Mesothelial cell of epicardium (in vitro differentiated cells): ENCODE measurements around the gene SERGEF. TPM values are rescaled to one million over a fixed set of nuclear protein-coding genes. Genes with fewer than 3 reads are reported as not detected.

Source experiments
- DNase-seq, 2 experiments: peaks; one replicate each; pipeline ENCODE4 v3.0.0; 2021; ENCODE audit warnings: low spot score in 2 of 2; ENCODE audit not compliant: unreplicated experiment in 2 of 2
- H3K27ac Mint-ChIP-seq: 2 replicates; pipeline ENCODE4 v1.8.0; 2021; ENCODE audit warnings: mixed read lengths
- H3K27me3 Mint-ChIP-seq: 2 replicates; pipeline ENCODE4 v1.8.0; 2021; ENCODE audit warnings: low read depth, mixed read lengths
- H3K36me3 Mint-ChIP-seq: 2 replicates; pipeline ENCODE4 v1.8.0; 2021; ENCODE audit warnings: mixed read lengths
- H3K4me1 Mint-ChIP-seq: 2 replicates; pipeline ENCODE4 v1.8.0; 2021; ENCODE audit warnings: mixed read lengths
- H3K4me3 Mint-ChIP-seq: 2 replicates; pipeline ENCODE4 v1.8.0; 2021; ENCODE audit warnings: mild to moderate bottlenecking, moderate library complexity, mixed read lengths
- H3K9me3 Mint-ChIP-seq: 2 replicates; pipeline ENCODE4 v1.8.0; 2021; ENCODE audit warnings: mixed read lengths
- total RNA-seq: library from RNA; stranded (reverse); gene quantifications from 3 replicates; pipeline ENCODE4 v1.2.1, GENCODE V29; 2021
- TF ChIP-seq, protein P1 (sequence below): fragments of 200-600 bp; sonication (generic); IDR thresholded peaks from one replicate; pipeline ENCODE4 v1.5.0; 2021; ENCODE audit warnings: antibody characterized with exemption; ENCODE audit not compliant: unreplicated experiment

The SERGEF gene
- total RNA-seq, 1 donor from 2014 or later, result 19.8 TPM

DNA sequence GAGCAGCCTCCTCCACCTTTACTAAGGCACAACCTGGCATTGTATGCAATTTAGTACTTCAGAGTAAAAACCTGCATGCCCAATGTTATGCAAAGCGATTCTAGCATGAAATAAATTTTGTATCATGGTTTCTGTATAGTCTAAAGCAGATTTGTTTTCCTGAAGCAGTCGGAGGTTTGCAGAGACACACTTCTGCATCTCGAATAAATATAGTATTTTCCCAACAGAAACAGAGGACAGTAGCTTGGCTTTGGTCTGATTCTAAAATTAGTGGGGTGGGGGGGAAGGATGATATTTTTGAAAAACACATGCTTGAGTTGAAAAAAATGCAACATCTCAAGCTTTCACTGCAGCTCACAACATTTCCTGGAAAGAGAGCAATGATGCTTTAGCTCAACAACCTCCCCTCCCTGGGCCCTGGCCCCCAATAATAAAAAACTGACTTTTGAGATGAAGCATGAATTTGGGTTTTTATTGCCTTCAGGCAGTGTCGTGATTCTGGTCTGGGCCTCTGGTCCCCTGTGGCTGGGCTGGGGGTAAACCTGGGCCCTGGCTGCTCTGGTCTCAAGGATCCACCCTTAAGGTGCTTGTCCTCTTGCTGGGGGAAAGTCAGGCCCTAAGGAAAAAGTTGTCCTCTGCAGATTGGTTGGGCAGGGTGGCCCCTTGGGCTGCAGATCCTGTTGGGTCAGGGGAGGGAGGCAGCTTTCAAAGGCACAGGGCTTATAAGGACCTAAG, 230.1 kb downstream of the SERGEF start:
- Mint-ChIP-seq H3K27me3 (peaks cover 8% of the 10 kb centered on the region), H3K4me3 (no peak overlapping the region), H3K9me3 (no peaks in the 10 kb centered on the region), H3K36me3 (no peaks in the 10 kb centered on the region), H3K4me1 (no peaks in the 10 kb centered on the region), H3K27ac (no peak overlapping the region)
- DNase-seq, result no peak
- TF ChIP-seq, protein P1, sequence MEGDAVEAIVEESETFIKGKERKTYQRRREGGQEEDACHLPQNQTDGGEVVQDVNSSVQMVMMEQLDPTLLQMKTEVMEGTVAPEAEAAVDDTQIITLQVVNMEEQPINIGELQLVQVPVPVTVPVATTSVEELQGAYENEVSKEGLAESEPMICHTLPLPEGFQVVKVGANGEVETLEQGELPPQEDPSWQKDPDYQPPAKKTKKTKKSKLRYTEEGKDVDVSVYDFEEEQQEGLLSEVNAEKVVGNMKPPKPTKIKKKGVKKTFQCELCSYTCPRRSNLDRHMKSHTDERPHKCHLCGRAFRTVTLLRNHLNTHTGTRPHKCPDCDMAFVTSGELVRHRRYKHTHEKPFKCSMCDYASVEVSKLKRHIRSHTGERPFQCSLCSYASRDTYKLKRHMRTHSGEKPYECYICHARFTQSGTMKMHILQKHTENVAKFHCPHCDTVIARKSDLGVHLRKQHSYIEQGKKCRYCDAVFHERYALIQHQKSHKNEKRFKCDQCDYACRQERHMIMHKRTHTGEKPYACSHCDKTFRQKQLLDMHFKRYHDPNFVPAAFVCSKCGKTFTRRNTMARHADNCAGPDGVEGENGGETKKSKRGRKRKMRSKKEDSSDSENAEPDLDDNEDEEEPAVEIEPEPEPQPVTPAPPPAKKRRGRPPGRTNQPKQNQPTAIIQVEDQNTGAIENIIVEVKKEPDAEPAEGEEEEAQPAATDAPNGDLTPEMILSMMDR, result no peak

DNA sequence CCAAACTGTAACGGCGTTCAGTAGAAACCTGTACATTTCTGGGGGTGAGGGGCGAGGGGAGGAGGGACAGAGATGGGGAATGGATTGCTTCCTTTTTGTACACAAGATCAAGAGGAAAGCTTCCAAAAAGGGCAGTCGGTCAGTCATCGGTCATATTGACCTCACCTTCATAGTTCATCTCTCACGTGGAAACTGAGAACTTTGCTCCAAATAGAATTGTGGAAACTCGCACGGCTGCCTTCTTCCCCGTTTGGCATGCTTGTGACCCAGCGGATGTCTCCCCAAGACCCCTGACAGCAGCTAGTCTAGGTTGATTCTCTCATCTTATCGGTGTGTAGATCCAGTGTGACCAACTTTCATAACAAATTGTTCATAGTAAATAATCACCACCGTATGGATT, 230.7 kb downstream of the SERGEF start:
- no peaks in the 10 kb centered on the region for H3K4me1 Mint-ChIP-seq
- DNase-seq, result no peak
- peaks cover 8% of the 10 kb centered on the region for H3K27me3 Mint-ChIP-seq
- no peak overlapping the region for H3K27ac Mint-ChIP-seq
- TF ChIP-seq, protein P1, result no peak
- H3K4me3 Mint-ChIP-seq, result no peak overlapping the region
- no peaks in the 10 kb centered on the region for H3K36me3 Mint-ChIP-seq
- no peaks in the 10 kb centered on the region for H3K9me3 Mint-ChIP-seq

DNA sequence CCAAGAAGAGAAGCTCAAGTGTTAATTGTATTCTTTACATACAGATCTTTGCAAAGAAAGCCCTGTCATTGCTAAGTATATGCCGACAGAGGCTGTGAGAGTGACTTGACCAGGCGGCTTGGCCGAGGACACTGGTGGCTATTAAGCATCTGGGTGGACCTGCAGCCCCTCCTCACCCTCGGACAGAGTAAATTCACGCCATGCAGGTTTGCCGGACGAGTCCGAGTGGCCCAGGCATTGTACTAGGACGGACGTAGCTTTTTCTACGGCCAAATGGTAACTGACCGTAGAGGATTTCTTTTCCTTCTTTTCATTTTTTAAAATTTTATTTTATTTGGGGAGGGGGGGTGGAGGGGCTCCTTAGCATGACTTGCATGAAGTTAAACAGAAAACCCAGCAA, 231.2 kb downstream of the SERGEF start:
- H3K4me1 Mint-ChIP-seq, result no peaks in the 10 kb centered on the region
- H3K27ac Mint-ChIP-seq, result no peak overlapping the region
- H3K9me3 Mint-ChIP-seq, result no peaks in the 10 kb centered on the region
- peaks cover 8% of the 10 kb centered on the region for H3K27me3 Mint-ChIP-seq
- no peak for DNase-seq
- H3K36me3 Mint-ChIP-seq, result no peaks in the 10 kb centered on the region
- TF ChIP-seq, protein P1, result no peak
- no peak overlapping the region for H3K4me3 Mint-ChIP-seq

DNA sequence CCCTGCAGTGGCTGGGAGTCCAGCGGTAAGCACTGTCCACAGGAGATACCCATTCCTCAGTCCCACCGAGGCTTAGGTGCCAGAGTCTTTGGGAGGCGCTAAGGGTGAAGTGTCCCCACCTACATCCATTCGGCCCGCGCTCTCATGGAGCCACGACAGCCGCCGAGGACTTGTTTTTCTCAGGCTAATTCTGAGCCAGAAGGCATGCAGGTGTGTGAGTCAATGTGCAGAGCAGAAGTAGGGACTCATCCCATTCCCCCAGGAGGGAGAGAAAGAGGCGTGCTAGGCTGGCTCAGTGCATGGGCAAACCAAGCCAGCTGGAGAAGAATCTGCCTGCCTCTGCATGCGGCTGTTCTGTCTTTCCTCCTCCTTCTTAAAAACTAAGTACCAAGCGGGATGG, 231.6 kb downstream of the SERGEF start:
- H3K9me3 Mint-ChIP-seq, result no peaks in the 10 kb centered on the region
- H3K4me3 Mint-ChIP-seq, result no peak overlapping the region
- peaks cover 8% of the 10 kb centered on the region for H3K27me3 Mint-ChIP-seq
- H3K36me3 Mint-ChIP-seq, result no peaks in the 10 kb centered on the region
- TF ChIP-seq, protein P1, result no peak
- no peak for DNase-seq
- H3K27ac Mint-ChIP-seq, result no peak overlapping the region
- H3K4me1 Mint-ChIP-seq, result no peaks in the 10 kb centered on the region

DNA sequence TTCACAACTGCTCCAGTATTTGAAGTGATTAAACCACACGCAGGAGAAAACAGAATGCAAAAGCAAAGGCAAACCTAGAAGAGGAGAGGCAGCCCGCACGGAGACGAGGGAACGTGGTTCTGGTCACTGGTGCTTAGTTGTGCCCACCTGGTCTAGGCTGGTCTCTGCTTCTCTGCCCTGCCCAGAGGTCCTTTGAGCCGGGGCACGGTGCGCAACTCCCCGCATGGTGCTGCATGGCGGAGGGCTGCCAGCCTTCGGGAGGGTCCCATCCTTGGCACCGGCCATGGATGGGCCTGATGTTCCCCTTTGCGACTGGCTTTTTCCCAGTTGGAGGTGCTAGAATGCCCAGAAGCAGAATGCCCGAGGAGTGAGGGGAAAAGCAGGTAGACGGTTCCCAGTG, 232.2 kb downstream of the SERGEF start:
- peaks cover 8% of the 10 kb centered on the region for H3K27me3 Mint-ChIP-seq
- TF ChIP-seq, protein P1, result no peak
- no peaks in the 10 kb centered on the region for H3K36me3 Mint-ChIP-seq
- H3K9me3 Mint-ChIP-seq, result no peaks in the 10 kb centered on the region
- DNase-seq, result no peak
- H3K4me1 Mint-ChIP-seq, result no peaks in the 10 kb centered on the region
- no peak overlapping the region for H3K27ac Mint-ChIP-seq
- H3K4me3 Mint-ChIP-seq, result no peak overlapping the region
